HG03280 (cell line): ENCODE measurements around the gene GPR152.
A peak's percentile ranks its signal among the peaks of the same experiment; 100 is the strongest.
"Not testable (repeated sequence)": the region's sequence is repeated elsewhere in the genome, so short reads cannot be mapped to it uniquely, and the experiment has no call there.

Experiments used
- ATAC-seq: cut with Tn5 transposase; IDR thresholded peaks from one replicate; pipeline ENCODE4 v1.9.1; 2021; ENCODE audit warnings: mild to moderate bottlenecking, moderate library complexity; ENCODE audit not compliant: unreplicated experiment

GPR152 gene

GRCh38 chr11:67466962-67467771, 14.6 kb upstream of the GPR152 start:
- ATAC-seq, result no peak

- no peak for ATAC-seq
Observed at GRCh38 chr11:67466367-67466766, 13.8 kb upstream of the GPR152 start.

- ATAC-seq, result not testable (repeated sequence)
Observed at GRCh38 chr11:67465530-67465929, 13.0 kb upstream of the GPR152 start.

GRCh38 chr11:67465189-67465510, 12.6 kb upstream of the GPR152 start:
- ATAC-seq, result no peak

GRCh38 chr11:67464411-67465188, 12.1 kb upstream of the GPR152 start:
- peak; percentile 68 for ATAC-seq

DNA sequence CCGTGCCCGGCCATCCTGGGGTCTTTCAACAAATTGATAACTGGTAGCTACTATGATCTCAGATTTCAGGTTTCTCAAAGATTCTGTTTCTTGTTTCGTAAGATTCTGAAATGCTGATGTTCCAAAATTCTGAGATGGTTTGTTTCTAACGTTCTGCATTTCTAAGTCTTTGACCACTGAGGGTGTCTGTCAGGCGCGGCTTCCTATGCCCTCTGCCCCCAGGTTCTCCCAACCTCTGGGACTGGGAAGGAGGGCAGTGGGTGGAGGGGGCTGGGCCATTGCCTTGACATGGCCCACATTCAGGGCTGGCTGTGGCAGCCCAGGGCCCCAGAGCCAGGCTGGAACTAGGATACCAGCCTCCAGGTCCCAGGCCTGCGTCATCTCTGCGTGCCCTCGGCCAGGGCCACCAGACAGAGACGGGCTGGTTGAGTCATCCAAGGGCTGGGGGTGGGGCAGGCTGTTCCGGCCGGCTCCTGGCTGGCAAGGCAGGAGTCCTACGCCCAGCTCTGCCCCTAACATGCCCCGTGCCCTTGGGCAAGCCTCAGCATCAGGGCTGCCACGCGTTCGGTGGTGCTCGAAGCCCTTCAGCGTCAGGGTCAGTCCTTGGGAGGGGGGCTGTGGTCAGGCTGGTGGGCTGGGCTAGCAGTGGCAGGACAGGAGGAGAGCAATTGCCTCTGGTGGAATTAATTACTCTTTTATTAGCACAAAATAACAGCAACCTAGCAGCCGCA, 11.3 kb upstream of the GPR152 start:
- no peak for ATAC-seq

- ATAC-seq, result no peak
Observed at GRCh38 chr11:67463186-67463585, 10.7 kb upstream of the GPR152 start.

DNA sequence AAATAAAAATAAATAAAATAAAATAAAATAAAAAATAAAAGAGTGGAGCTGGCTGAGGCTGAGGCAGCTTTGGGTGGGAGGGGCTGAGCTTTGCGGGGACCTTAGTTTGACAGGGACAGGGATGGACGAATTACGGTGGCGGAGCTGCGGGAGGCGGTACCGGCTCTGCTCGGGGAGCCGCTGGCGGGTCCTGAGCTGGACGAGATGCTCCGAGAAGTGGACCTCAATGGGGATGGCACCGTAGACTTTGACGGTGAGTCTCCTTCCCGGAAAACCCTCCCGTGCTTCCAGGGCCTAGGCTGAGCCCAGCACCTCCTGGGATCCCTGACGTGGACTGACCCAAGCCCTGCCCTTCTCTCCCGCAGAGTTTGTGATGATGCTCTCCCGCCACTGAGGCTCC, 5.7 kb upstream of the GPR152 start:
- ATAC-seq, result no peak

DNA sequence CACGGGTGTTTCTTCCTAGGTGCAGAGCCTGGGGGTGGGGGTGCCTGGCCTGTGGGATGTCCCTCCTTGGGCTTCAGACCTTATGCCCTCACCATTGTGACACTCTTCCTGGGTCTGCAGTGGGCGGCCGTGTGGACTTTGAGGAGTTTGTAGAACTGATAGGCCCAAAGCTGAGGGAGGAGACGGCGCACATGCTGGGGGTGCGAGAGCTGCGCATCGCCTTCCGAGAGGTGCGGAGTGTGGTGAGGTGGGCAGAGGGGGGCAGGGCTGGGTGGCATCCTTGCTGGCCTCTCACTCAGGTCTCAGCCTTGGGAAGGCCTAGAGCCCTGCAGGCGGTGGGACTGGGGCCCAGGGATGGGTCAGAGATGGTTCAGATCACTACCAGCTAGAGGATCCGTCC, 4.9 kb upstream of the GPR152 start:
- ATAC-seq, result no peak

GRCh38 chr11:67456068-67456705, 3.7 kb upstream of the GPR152 start:
- ATAC-seq, result no peak

GRCh38 chr11:67455054-67455453, 2.5 kb upstream of the GPR152 start, which contains the start of gene CABP4:
CABP4 (plus strand) TSS chr11:67455354; CDS start chr11:67455424, 70 bp downstream.
- no peak for ATAC-seq

GRCh38 chr11:67453816-67454732, 1.5 kb upstream of the GPR152 start:
- no peak for ATAC-seq

- no peak for ATAC-seq
Observed at GRCh38 chr11:67451658-67451976, 912 bp downstream of the GPR152 start.

GRCh38 chr11:67450796-67451657, 1.5 kb downstream of the GPR152 start:
- no peak for ATAC-seq

GRCh38 chr11:67449116-67449844, 3.2 kb downstream of the GPR152 start:
- no peak for ATAC-seq

DNA sequence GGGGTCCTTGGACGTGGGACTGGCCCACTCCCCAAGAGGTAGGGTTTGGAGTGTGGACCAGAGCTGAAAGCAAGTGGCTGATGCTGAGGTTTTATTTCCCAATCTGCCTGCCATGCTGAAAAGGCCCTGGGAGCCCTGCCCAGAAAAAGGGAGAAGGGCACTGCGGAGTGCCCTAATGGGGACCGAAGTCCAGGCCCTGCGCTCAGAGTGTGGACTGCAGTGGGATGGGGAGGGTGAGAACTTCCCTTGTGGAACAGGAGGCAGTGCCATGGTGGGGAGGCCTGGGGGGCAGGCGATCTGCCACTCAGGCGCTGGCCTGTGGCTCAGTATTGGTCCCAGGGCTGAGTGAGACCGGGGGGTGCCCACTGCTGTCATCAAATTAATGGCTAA, 4.3 kb downstream of the GPR152 start:
- no peak for ATAC-seq

GRCh38 chr11:67445515-67445914, 7.0 kb downstream of the GPR152 start:
- ATAC-seq, result no peak

DNA sequence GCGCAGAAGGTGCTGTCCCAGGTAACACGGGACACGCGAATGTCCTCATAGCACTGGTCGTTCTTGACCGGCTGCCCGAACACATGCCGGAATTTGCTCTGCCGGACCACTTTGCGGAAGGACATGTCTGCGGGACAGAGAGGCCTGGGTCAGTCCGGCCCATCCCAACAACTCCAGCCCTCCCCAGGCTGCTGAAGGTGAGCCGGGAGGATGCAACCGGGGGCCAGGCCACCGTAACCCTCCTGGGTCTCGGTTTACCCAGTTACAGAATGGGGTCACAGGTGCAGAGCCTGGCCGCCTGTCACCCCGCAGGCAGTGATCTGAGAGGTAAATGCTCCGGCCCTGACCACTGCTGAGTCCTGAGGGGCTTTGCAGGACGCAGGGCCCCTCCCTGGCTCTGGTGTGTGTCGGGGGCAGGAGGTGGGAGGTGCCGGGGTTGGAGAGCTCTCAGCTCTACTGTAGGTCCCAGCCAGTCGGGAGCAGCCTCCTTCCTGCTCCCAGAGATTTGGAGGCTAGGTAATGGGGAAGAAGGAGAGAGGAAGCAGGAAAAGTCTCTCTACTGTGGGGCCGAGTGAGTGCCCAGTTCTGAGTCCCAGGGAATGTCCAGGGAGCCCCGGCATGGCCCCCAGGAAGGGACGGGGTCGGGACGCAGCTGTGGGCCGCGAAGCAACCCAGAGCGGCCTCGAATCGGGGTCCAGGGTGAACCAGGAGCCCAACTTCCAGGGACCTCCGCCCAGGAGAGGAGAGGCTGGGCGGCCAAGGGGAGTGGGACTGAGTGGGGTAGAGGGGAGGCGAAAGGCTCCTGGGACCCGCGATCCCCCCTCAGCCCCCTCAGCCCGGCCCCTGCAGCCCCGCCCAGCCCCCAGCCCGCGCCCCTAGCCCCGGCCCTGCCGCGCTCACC, 9.8 kb downstream of the GPR152 start:
- ATAC-seq, result no peak
